DMS 273 (cell line): ENCODE measurements around the gene CISD3.

Source experiments
- DNase-seq: peaks from one replicate; lab custom pipeline; 2025; ENCODE audit not compliant: unreplicated experiment; lab: John Stamatoyannopoulos, UW

The CISD3 gene

GRCh38 chr17:38766341-38766740 lies 36.2 kb downstream of the CISD3 start:
- DNase-seq = no peak

GRCh38 chr17:38768417-38768816 lies 38.3 kb downstream of the CISD3 start:
- no peak for DNase-seq

- no peak for DNase-seq
Observed at GRCh38 chr17:38773258-38773657, 43.1 kb downstream of the CISD3 start.

GRCh38 chr17:38777641-38778250 lies 47.6 kb downstream of the CISD3 start:
- no peak for DNase-seq

- DNase-seq = no peak
Observed at GRCh38 chr17:38779965-38780752, 50.0 kb downstream of the CISD3 start.

GRCh38 chr17:38783227-38783626 lies 53.1 kb downstream of the CISD3 start:
- DNase-seq = no peak
